PC-9 (cell line): ENCODE results near the gene FAM151A. TPM values are rescaled to one million over a fixed set of nuclear protein-coding genes. Genes with fewer than 3 reads are reported as not detected.
A peak's percentile ranks its signal among the peaks of the same experiment; 100 is the strongest.

ENCODE experiments used
- BruUV-seq: library from RNA; stranded (reverse); fragments of 400-500 nt; replicated peaks from 2 replicates; lab custom pipeline; 2021; lab: Mats Ljungman, UMichigan
- CTCF ChIA-PET: fragments of 300-600 bp; sonication (Branson Sonifier 250); formaldehyde crosslinking; loops from one replicate; lab custom pipeline; 2022; ENCODE audit warnings: antibody characterized with exemption; lab: Charles Lee
- POLR2A ChIA-PET: fragments of 300-600 bp; sonication (Branson Sonifier 250); formaldehyde crosslinking; loops from one replicate; lab custom pipeline; 2022; ENCODE audit warnings: antibody characterized with exemption; ENCODE audit not compliant: unreplicated experiment; lab: Charles Lee
- DNase-seq, 2 experiments: peaks; one replicate each; pipeline versions ENCODE4 v3.0.0 to v3.0.0-alpha.2; 2015 to 2022; ENCODE audit warnings: mixed read lengths in 1 of 2
- H2AFZ ChIP-seq: fragments of 200-600 bp; sonication (generic); 2 replicates; pipeline ENCODE4 v1.8.1; 2017; ENCODE audit warnings: antibody characterized with exemption
- H3F3A ChIP-seq: fragments of 200-600 bp; sonication (generic); 2 replicates; pipeline ENCODE4 v1.8.1; 2017; ENCODE audit warnings: antibody characterized with exemption, mild to moderate bottlenecking, low read depth; ENCODE audit not compliant: insufficient read depth
- H3K27ac ChIP-seq: fragments of 200-600 bp; sonication (generic); 2 replicates; pipeline ENCODE4 v1.6.1; 2016; ENCODE audit warnings: mixed run types
- H3K27me3 ChIP-seq: fragments of 200-600 bp; sonication (generic); 2 replicates; pipeline ENCODE4 v1.6.1; 2016; ENCODE audit warnings: low read depth, mixed run types; ENCODE audit not compliant: insufficient read depth
- H3K36me3 ChIP-seq: fragments of 200-600 bp; sonication (generic); 2 replicates; pipeline ENCODE4 v1.6.1; 2016; ENCODE audit warnings: low read depth, mixed run types
- H3K4me1 ChIP-seq: fragments of 200-600 bp; sonication (generic); replicated peaks from 2 replicates; pipeline ENCODE4 v1.6.1; 2016; ENCODE audit warnings: mixed run types; ENCODE audit not compliant: insufficient read depth
- H3K4me2 ChIP-seq: fragments of 200-600 bp; sonication (generic); 2 replicates; pipeline ENCODE4 v1.6.1; 2017; ENCODE audit warnings: mixed run types
- H3K4me3 ChIP-seq: fragments of 200-600 bp; sonication (generic); 2 replicates; pipeline ENCODE4 v1.6.1; 2016; ENCODE audit warnings: mixed run types
- H3K79me2 ChIP-seq: fragments of 200-600 bp; sonication (generic); 2 replicates; pipeline ENCODE4 v1.6.1; 2017; ENCODE audit warnings: low read depth, mixed run types
- H3K9me2 ChIP-seq: fragments of 200-600 bp; sonication (generic); 2 replicates; pipeline ENCODE4 v1.8.1; 2017; ENCODE audit warnings: mild to moderate bottlenecking; ENCODE audit not compliant: insufficient read depth
- H3K9me3 ChIP-seq: fragments of 200-600 bp; sonication (generic); 2 replicates; pipeline ENCODE4 v1.8.1; 2016; ENCODE audit warnings: low read depth; ENCODE audit not compliant: insufficient read depth
- H4K20me1 ChIP-seq: fragments of 200-600 bp; sonication (generic); 2 replicates; pipeline ENCODE4 v1.8.1; 2017; ENCODE audit not compliant: insufficient read depth
- EZH2 ChIP-seq: fragments of 200-600 bp; sonication (generic); IDR thresholded peaks from 2 replicates; pipeline ENCODE4 v1.8.0; 2017; ENCODE audit warnings: antibody characterized with exemption, low read depth
- intact Hi-C: fragments of 100-400 bp; cut with micrococcal nuclease; formaldehyde crosslinking; loops from one replicate; pipeline ENCODE4 v1.10.0; 2022; ENCODE audit not compliant: unreplicated experiment
- total RNA-seq: library from RNA; stranded (reverse); gene quantifications from 2 replicates; pipeline ENCODE4 v1.2.3, GENCODE V29; 2021
- TF ChIP-seq, protein P1 (sequence below): fragments of 200-600 bp; sonication (generic); conservative IDR thresholded peaks from 2 replicates; pipeline ENCODE4 v1.6.1; 2017; ENCODE audit warnings: mixed run types, antibody characterized with exemption, mild to moderate bottlenecking, moderate library complexity

The FAM151A gene
- total RNA-seq, 1 experiment from 2014 or later: not detected

DNA sequence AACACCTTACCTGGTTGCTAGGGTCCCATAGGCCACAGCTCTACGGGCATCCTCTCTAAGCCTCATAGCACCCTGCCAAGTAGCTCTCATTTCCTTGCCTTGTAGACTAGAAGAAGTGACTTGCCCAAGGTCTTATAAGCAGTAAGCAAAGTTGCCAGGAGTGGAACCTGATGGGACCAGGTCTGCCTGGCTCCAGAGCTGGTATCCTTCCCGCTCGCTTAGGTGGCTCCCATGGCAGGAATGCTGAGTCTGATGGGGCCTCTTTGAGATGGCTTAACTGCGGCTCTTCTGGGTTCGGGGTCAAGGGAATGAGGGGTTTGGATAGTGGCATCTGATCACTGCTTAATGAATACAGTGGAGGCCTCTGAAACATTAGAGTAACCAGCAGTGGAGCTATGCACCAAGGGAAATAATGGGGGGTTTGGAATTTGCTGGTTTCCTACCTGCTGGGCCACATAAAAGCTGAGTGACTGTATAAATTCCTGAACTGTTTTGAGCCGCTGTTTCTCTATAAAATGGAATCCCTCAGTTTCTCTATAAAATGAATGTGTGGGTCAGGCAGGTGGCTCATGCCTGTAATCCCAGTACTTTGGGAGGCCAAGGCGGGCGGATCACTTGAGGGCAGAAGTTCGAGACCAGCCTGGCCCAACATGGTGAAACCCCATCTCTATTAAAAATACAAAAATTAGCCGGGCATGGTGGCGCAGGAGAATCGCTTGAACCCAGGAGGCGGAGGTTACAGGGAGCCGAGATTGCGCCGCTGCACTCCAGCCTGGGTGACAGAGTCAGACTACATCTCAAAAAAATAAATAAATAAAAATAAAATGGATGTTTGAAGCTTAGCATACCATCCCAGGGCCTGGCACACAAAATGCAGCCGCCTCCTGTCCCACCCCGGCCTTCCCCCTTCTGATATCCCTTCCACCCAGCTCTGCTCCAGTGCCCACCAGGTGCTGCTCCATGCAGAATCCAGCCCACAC, 12.4 kb downstream of the FAM151A start:
- ChIA-PET CTCF (interaction anchor here (0.6 kb wide), 1 partner anchor 189 kb away, joined by 3 read pairs; no protein-coding TSS in a partner anchor), POLR2A (interaction anchor here (0.7 kb wide), 1 partner anchor 94 kb away, joined by 3 read pairs; no protein-coding TSS in a partner anchor)
- BruUV-seq: no TSS peak

DNA sequence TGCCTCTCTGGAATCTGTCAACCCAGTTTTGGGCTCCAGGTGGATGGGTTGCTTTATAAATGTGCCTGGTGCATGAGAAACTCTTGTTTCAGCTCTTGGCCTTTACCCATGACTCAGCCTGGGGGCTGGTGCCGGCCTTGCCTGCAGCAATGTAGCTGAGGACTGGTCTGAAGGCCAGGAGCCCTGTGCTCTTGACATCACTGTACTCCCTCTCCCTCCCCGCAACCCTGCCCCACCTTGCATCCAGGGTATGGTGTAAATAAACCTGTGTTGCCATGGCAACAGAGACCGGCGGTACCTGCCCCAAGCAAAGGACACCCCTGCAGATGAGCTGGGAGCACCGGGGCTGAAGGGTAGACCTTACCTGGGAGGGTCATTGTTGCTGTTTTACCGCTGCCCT, 13.3 kb downstream of the FAM151A start:
- no peak overlapping the region for H2AFZ ChIP-seq
- H3K36me3 ChIP-seq: no peaks in the 10 kb centered on the region
- no peaks in the 10 kb centered on the region for H4K20me1 ChIP-seq
- H3K4me1 ChIP-seq: no peaks in the 10 kb centered on the region
- no TSS peak for BruUV-seq
- intact Hi-C loops: no loop called here
- no peak for TF ChIP-seq EZH2
- TF ChIP-seq, protein P1, sequence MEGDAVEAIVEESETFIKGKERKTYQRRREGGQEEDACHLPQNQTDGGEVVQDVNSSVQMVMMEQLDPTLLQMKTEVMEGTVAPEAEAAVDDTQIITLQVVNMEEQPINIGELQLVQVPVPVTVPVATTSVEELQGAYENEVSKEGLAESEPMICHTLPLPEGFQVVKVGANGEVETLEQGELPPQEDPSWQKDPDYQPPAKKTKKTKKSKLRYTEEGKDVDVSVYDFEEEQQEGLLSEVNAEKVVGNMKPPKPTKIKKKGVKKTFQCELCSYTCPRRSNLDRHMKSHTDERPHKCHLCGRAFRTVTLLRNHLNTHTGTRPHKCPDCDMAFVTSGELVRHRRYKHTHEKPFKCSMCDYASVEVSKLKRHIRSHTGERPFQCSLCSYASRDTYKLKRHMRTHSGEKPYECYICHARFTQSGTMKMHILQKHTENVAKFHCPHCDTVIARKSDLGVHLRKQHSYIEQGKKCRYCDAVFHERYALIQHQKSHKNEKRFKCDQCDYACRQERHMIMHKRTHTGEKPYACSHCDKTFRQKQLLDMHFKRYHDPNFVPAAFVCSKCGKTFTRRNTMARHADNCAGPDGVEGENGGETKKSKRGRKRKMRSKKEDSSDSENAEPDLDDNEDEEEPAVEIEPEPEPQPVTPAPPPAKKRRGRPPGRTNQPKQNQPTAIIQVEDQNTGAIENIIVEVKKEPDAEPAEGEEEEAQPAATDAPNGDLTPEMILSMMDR: no peak
- ChIA-PET CTCF (interaction anchor here (0.6 kb wide), 1 partner anchor 190 kb away, joined by 3 read pairs; no protein-coding TSS in a partner anchor), POLR2A (interaction anchor here (0.7 kb wide), 1 partner anchor 94 kb away, joined by 3 read pairs; no protein-coding TSS in a partner anchor)
- no peaks in the 10 kb centered on the region for H3K79me2 ChIP-seq
- DNase-seq: peak in 1 of 2 experiments; percentile 10
- no peaks in the 10 kb centered on the region for H3K27me3 ChIP-seq
- H3K4me3 ChIP-seq: no peak overlapping the region
- H3K4me2 ChIP-seq: no peak overlapping the region
- no peak overlapping the region for H3K27ac ChIP-seq
- no peaks in the 10 kb centered on the region for H3K9me2 ChIP-seq
- no peaks in the 10 kb centered on the region for H3K9me3 ChIP-seq
- H3F3A ChIP-seq: no peaks in the 10 kb centered on the region

More for the DNA sequence above, 12.4 kb downstream of the FAM151A start:
- Histone ChIP-seq H3K4me2 (no peak overlapping the region), H3K79me2 (no peaks in the 10 kb centered on the region), H3K9me3 (no peaks in the 10 kb centered on the region), H3F3A (no peaks in the 10 kb centered on the region), H3K4me1 (no peaks in the 10 kb centered on the region), H3K36me3 (no peaks in the 10 kb centered on the region), H2AFZ (no peak overlapping the region), H3K27me3 (no peaks in the 10 kb centered on the region), H4K20me1 (no peaks in the 10 kb centered on the region), H3K4me3 (no peak overlapping the region), H3K27ac (no peak overlapping the region), H3K9me2 (no peaks in the 10 kb centered on the region)
- no peak for TF ChIP-seq EZH2
- TF ChIP-seq, protein P1: no peak
- DNase-seq: no peak
- intact Hi-C loops: no loop called here

DNA sequence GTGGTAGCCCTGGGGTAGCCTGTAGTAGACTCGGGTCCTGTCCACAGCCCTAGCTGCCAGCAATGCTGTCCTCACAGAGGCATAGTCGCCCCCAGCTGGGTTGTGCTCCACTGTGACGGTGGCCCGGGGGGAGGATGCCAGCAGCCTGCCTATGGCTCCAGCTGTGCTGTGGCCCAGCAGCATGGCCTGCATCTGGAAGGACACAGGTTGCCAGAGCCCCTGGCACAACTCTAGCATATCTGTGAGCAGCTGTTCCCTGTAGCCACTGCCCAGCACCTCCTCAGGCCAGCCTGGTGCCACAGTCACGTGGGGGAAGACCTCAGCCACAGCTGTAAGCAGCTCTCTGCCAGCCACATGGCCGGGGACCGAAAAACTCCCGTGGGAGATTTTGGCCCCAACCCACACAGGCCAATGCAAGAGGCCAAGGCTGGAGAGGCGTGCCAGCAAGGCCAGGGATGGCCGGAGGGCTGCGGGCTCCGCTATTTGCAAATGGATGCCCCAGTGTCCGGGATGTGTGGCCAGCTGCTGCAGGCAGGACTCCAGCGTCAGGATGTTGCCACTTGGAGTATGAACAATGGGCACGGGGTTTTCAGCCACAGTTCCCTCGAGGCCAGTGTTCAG, 13.9 kb downstream of the FAM151A start:
- Histone ChIP-seq H3K9me2 (no peaks in the 10 kb centered on the region), H3F3A (no peaks in the 10 kb centered on the region), H3K27ac (no peak overlapping the region), H3K4me1 (no peaks in the 10 kb centered on the region), H2AFZ (no peak overlapping the region), H4K20me1 (no peaks in the 10 kb centered on the region), H3K4me2 (no peak overlapping the region), H3K79me2 (no peaks in the 10 kb centered on the region), H3K4me3 (no peak overlapping the region), H3K27me3 (no peaks in the 10 kb centered on the region), H3K36me3 (no peaks in the 10 kb centered on the region), H3K9me3 (no peaks in the 10 kb centered on the region)
- no peak for DNase-seq
- no TSS peak for BruUV-seq
- intact Hi-C loops: no loop called here
- POLR2A ChIA-PET: no interaction called here
- TF ChIP-seq, protein P1: no peak
- CTCF ChIA-PET: interaction anchor here (0.6 kb wide), 1 partner anchor 297 kb away, joined by 9 read pairs; no protein-coding TSS in a partner anchor
